SK-N-SH (cell line): Measurements from ENCODE around the gene CHRNB2. TPM values are rescaled to one million over a fixed set of nuclear protein-coding genes. Genes with fewer than 3 reads are reported as not detected.

Experiments used
- CTCF ChIA-PET: fragments of 300-600, 350-600 bp; formaldehyde crosslinking; extraction: SDS; loops from one replicate; lab custom pipeline; 2021; lab: Yijun Ruan, JAX
- POLR2A ChIA-PET: fragments of 350-600 bp; sonication (Branson Sonifier 250); formaldehyde crosslinking; extraction: SDS; loops from one replicate; lab custom pipeline; 2020; ENCODE audit warnings: antibody characterized with exemption, inconsistent platforms; lab: Yijun Ruan, JAX
- DNase-seq: peaks from one replicate; pipeline ENCODE4 v3.0.0; 2012
- H2AFZ ChIP-seq: fragments of 200-600 bp; sonication (generic); 2 replicates; pipeline ENCODE4 v1.8.1; 2016; ENCODE audit warnings: antibody characterized with exemption, mild to moderate bottlenecking, low read depth
- H3F3A ChIP-seq: fragments of 200-600 bp; sonication (generic); replicated peaks from 2 replicates; pipeline ENCODE3; 2016; ENCODE audit warnings: antibody characterized with exemption, mild to moderate bottlenecking; ENCODE audit not compliant: insufficient read depth
- H3K27ac ChIP-seq, 2 experiments: fragments of 200-500 bp in 1 of 2; fragments of 200-600 bp in 1 of 2; sonication (Bioruptor generic) in 1 of 2; sonication (generic), shearing (Covaris generic) in 1 of 2; 2 replicates each; pipeline versions ENCODE4 v1.5.1 to v1.6.1; 2014 to 2016; ENCODE audit warnings: low read depth in 2 of 2, inconsistent platforms in 1 of 2, low read length in 1 of 2, mild to moderate bottlenecking in 1 of 2, mixed read lengths in 1 of 2
- H3K27me3 ChIP-seq: fragments of 200-600 bp; sonication (generic), shearing (Covaris generic); 2 replicates; pipeline ENCODE4 v1.6.1; 2016; ENCODE audit warnings: mixed run types; ENCODE audit not compliant: insufficient read depth
- H3K36me3 ChIP-seq, 2 experiments: fragments of 200-500 bp in 1 of 2; fragments of 200-600 bp in 1 of 2; sonication (Bioruptor generic) in 1 of 2; sonication (generic) in 1 of 2; replicated peaks in 1 of 2; 2 replicates each; pipeline versions ENCODE3 to v1.5.1; 2014 to 2016; ENCODE audit warnings: low read length in 1 of 2, mild to moderate bottlenecking in 1 of 2; ENCODE audit not compliant: insufficient read depth in 2 of 2, control insufficient read depth in 1 of 2
- H3K4me1 ChIP-seq, 2 experiments: fragments of 200-500 bp in 1 of 2; fragments of 200-600 bp in 1 of 2; sonication (Bioruptor generic) in 1 of 2; sonication (generic), shearing (Covaris generic) in 1 of 2; 2 replicates each; pipeline versions ENCODE4 v1.5.1 to v1.6.1; 2014 to 2016; ENCODE audit warnings: low read depth in 1 of 2, low read length in 1 of 2, mixed run types in 1 of 2; ENCODE audit not compliant: insufficient read depth in 2 of 2, control insufficient read depth in 1 of 2
- H3K4me2 ChIP-seq: fragments of 200-600 bp; sonication (generic), shearing (Covaris generic); 2 replicates; pipeline ENCODE4 v1.6.1; 2017; ENCODE audit warnings: mixed run types
- H3K4me3 ChIP-seq, 2 experiments: fragments of 200-500 bp in 1 of 2; fragments of 200-600 bp in 1 of 2; sonication (Bioruptor generic) in 1 of 2; sonication (generic), shearing (Covaris generic) in 1 of 2; 2 replicates each; pipeline versions ENCODE4 v1.5.1 to v1.8.1; 2014 to 2016; ENCODE audit warnings: low read depth in 2 of 2, inconsistent platforms in 1 of 2, low read length in 1 of 2, mild to moderate bottlenecking in 1 of 2, mixed read lengths in 1 of 2, moderate library complexity in 1 of 2
- H3K79me2 ChIP-seq: fragments of 200-600 bp; sonication (generic); 2 replicates; pipeline ENCODE4 v1.8.1; 2017; ENCODE audit warnings: mild to moderate bottlenecking; ENCODE audit not compliant: insufficient read depth
- H3K9ac ChIP-seq: fragments of 200-600 bp; sonication (generic); 2 replicates; pipeline ENCODE4 v1.6.1; 2017; ENCODE audit warnings: mixed run types
- H3K9me2 ChIP-seq: fragments of 200-600 bp; sonication (generic); 2 replicates; pipeline ENCODE4 v1.6.1; 2017; ENCODE audit warnings: mixed run types
- H3K9me3 ChIP-seq: fragments of 200-600 bp; sonication (generic); 2 replicates; pipeline ENCODE4 v1.6.1; 2017; ENCODE audit warnings: mixed run types, mild to moderate bottlenecking, moderate library complexity
- H4K20me1 ChIP-seq: fragments of 200-600 bp; sonication (generic); 2 replicates; pipeline ENCODE4 v1.6.1; 2017; ENCODE audit warnings: mild to moderate bottlenecking, mixed run types; ENCODE audit not compliant: insufficient read depth
- CHD2 ChIP-seq: fragments of 150-350 bp; IDR thresholded peaks from 2 replicates; pipeline ENCODE4 v1.6.1; 2018; ENCODE audit warnings: low read length; ENCODE audit not compliant: partially characterized antibody
- EZH2phosphoT487 ChIP-seq: fragments of 200-600 bp; sonication (generic); IDR thresholded peaks from 2 replicates; pipeline ENCODE4 v1.6.1; 2017; ENCODE audit warnings: low read depth, mixed run types, mild to moderate bottlenecking, antibody characterized with exemption, moderate library complexity, borderline replicate concordance
- FOSL2 ChIP-seq: IDR thresholded peaks from 2 replicates; pipeline ENCODE4 v1.4.0; 2012; ENCODE audit warnings: low read depth, mild to moderate bottlenecking, moderate library complexity, borderline replicate concordance
- GABPA ChIP-seq: IDR thresholded peaks from 2 replicates; pipeline ENCODE4 v1.4.0; 2012; ENCODE audit warnings: low read depth, mild to moderate bottlenecking
- MAX ChIP-seq: IDR thresholded peaks from 2 replicates; pipeline ENCODE4 v1.4.0; 2012; ENCODE audit warnings: low read depth
- MXI1 ChIP-seq: IDR thresholded peaks from 2 replicates; pipeline ENCODE4 v1.6.1; 2012; ENCODE audit warnings: mild to moderate bottlenecking, low read depth, low read length, improper control_type of control experiment
- NRF1 ChIP-seq: IDR thresholded peaks from 2 replicates; pipeline ENCODE4 v1.6.1; 2012; ENCODE audit warnings: low read depth, mild to moderate bottlenecking, low read length
- POLR2AphosphoS5 ChIP-seq: IDR thresholded peaks from 2 replicates; pipeline ENCODE4 v1.6.1; 2012; ENCODE audit warnings: low read depth, low read length
- RAD21 ChIP-seq: IDR thresholded peaks from 2 replicates; pipeline ENCODE4 v1.6.1; 2012; ENCODE audit warnings: mild to moderate bottlenecking, low read length
- RCOR1 ChIP-seq: fragments of 150-350 bp; IDR thresholded peaks from 2 replicates; pipeline ENCODE4 v1.6.1; 2017; ENCODE audit warnings: antibody characterized with exemption, low read length
- RFX5 ChIP-seq: IDR thresholded peaks from 2 replicates; pipeline ENCODE4 v1.6.1; 2012; ENCODE audit warnings: mild to moderate bottlenecking, improper control_type of control experiment, low read length
- RXRA ChIP-seq: IDR thresholded peaks from 2 replicates; pipeline ENCODE4 v1.4.0; 2012; ENCODE audit warnings: low read depth, mild to moderate bottlenecking, borderline replicate concordance
- SIN3A ChIP-seq: IDR thresholded peaks from 2 replicates; pipeline ENCODE4 v1.6.1; 2012; ENCODE audit warnings: low read depth, mild to moderate bottlenecking, low read length, moderate library complexity, borderline replicate concordance
- SMC3 ChIP-seq: IDR thresholded peaks from 2 replicates; pipeline ENCODE4 v1.6.1; 2012; ENCODE audit warnings: low read depth, low read length, improper control_type of control experiment
- TAF1 ChIP-seq: IDR thresholded peaks from 2 replicates; pipeline ENCODE4 v1.6.1; 2012; ENCODE audit warnings: low read depth, mild to moderate bottlenecking, low read length, moderate library complexity, borderline replicate concordance
- YY1 ChIP-seq: IDR thresholded peaks from 2 replicates; pipeline ENCODE4 v1.4.0; 2012; ENCODE audit warnings: low read depth, mild to moderate bottlenecking
- ZBTB33 ChIP-seq: IDR thresholded peaks from 2 replicates; pipeline ENCODE4 v1.4.0; 2012; ENCODE audit warnings: low read depth, borderline replicate concordance
- WGBS: methylation state at CpG from one replicate; pipeline ENCODE4 v1.1.6; 2017; ENCODE audit warnings: low lambda C conversion rate; 5-methylcytosine and 5-hydroxymethylcytosine counted together
- polyA plus RNA-seq, 3 experiments: library from polyadenylated mRNA; depleted of rRNA; stranded (reverse); fragments of >200 nt; gene quantifications; 2 replicates each; pipeline ENCODE4 v1.2.3, GENCODE V29; 2012
- TF ChIP-seq, protein P1 (sequence below): IDR thresholded peaks from 2 replicates; pipeline ENCODE4 v1.6.1; 2012; ENCODE audit warnings: mild to moderate bottlenecking, low read depth, low read length, moderate library complexity
- TF ChIP-seq, protein P2 (sequence below): IDR thresholded peaks from 2 replicates; pipeline ENCODE4; 2012
- TF ChIP-seq, protein P3 (sequence below): IDR thresholded peaks from 2 replicates; pipeline ENCODE4 v1.4.0; 2012; ENCODE audit warnings: low read depth, borderline replicate concordance
- TF ChIP-seq, protein P4 (sequence below): fragments of 150-350 bp; IDR thresholded peaks from 2 replicates; pipeline ENCODE4 v1.6.1; 2016; ENCODE audit warnings: mild to moderate bottlenecking, low read depth, low read length

CHRNB2 gene
- polyA plus RNA-seq (2012; rRNA removed): 0.64 and 0.93 TPM in 2 replicates
- 0.68 and 1.2 TPM in 2 replicates for polyA plus RNA-seq (2012; cell fraction: cytosol; rRNA removed)
- polyA plus RNA-seq (2012; cell fraction: nucleus; rRNA removed): 0.76 and 0.85 TPM in 2 replicates

- Histone ChIP-seq H3K27me3 (no peaks in the 10 kb centered on the region; the same call in 1 of the 2 replicates), H3K36me3 (no peaks in the 10 kb centered on the region), H3K79me2 (no peaks in the 10 kb centered on the region), H3F3A (no peaks in the 10 kb centered on the region), H4K20me1 (no peaks in the 10 kb centered on the region), H3K27ac (peak within 1 kb of the TSS in 1 of 2 experiments; percentile 61; a peak in 2 of 4 replicates), H3K9me2 (no peaks in the 10 kb centered on the region), H3K4me3 (peak within 1 kb of the TSS; percentile 46 to 54), H3K9me3 (no peaks in the 10 kb centered on the region), H3K9ac (no peak within 1 kb of the TSS), H3K4me2 (peak within 1 kb of the TSS; percentile 86), H3K4me1 (peaks cover 0 to 22% of the 10 kb centered on the region in 2 experiments; a peak in 1 of 4 replicates), H2AFZ (peak within 1 kb of the TSS; percentile 66)
- DNase-seq: peak; percentile 97
- WGBS: under 1% methylated on average over 30 of the region's 53 CpGs
- ChIA-PET POLR2A (interaction anchor here (0.7 to 1.8 kb wide), 5 partner anchors 8 to 41 kb away, joined by 3 to 13 read pairs (median 4); partner anchors contain the start of gene ADAR), CTCF (interaction anchor here (0.6 to 3.3 kb wide), 13 partner anchors 8 to 394 kb away, joined by 3 to 16 read pairs (median 4); partner anchors contain the start of gene PYGO2)
- TF ChIP-seq, protein P1, sequence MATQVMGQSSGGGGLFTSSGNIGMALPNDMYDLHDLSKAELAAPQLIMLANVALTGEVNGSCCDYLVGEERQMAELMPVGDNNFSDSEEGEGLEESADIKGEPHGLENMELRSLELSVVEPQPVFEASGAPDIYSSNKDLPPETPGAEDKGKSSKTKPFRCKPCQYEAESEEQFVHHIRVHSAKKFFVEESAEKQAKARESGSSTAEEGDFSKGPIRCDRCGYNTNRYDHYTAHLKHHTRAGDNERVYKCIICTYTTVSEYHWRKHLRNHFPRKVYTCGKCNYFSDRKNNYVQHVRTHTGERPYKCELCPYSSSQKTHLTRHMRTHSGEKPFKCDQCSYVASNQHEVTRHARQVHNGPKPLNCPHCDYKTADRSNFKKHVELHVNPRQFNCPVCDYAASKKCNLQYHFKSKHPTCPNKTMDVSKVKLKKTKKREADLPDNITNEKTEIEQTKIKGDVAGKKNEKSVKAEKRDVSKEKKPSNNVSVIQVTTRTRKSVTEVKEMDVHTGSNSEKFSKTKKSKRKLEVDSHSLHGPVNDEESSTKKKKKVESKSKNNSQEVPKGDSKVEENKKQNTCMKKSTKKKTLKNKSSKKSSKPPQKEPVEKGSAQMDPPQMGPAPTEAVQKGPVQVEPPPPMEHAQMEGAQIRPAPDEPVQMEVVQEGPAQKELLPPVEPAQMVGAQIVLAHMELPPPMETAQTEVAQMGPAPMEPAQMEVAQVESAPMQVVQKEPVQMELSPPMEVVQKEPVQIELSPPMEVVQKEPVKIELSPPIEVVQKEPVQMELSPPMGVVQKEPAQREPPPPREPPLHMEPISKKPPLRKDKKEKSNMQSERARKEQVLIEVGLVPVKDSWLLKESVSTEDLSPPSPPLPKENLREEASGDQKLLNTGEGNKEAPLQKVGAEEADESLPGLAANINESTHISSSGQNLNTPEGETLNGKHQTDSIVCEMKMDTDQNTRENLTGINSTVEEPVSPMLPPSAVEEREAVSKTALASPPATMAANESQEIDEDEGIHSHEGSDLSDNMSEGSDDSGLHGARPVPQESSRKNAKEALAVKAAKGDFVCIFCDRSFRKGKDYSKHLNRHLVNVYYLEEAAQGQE: peak; percentile 100
- TF ChIP-seq MXI1 (peak; percentile 79; the same call in 1 of the 2 replicates), CHD2 (peak; percentile 69), SIN3A (peak; percentile 85; the same call in 1 of the 2 replicates), NRF1 (no peak), YY1 (no peak), RCOR1 (no peak), SMC3 (no peak), RFX5 (no peak), TAF1 (no peak), MAX (peak; percentile 47; the same call in 1 of the 2 replicates), POLR2AphosphoS5 (no peak), EZH2phosphoT487 (no peak), FOSL2 (no peak), RAD21 (no peak), RXRA (no peak), ZBTB33 (no peak), GABPA (peak; percentile 60)
- TF ChIP-seq, protein P2, sequence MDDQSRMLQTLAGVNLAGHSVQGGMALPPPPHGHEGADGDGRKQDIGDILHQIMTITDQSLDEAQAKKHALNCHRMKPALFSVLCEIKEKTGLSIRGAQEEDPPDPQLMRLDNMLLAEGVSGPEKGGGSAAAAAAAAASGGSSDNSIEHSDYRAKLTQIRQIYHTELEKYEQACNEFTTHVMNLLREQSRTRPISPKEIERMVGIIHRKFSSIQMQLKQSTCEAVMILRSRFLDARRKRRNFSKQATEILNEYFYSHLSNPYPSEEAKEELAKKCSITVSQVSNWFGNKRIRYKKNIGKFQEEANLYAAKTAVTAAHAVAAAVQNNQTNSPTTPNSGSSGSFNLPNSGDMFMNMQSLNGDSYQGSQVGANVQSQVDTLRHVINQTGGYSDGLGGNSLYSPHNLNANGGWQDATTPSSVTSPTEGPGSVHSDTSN: no peak
- TF ChIP-seq, protein P3, sequence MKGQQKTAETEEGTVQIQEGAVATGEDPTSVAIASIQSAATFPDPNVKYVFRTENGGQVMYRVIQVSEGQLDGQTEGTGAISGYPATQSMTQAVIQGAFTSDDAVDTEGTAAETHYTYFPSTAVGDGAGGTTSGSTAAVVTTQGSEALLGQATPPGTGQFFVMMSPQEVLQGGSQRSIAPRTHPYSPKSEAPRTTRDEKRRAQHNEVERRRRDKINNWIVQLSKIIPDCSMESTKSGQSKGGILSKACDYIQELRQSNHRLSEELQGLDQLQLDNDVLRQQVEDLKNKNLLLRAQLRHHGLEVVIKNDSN: no peak
- TF ChIP-seq, protein P4, sequence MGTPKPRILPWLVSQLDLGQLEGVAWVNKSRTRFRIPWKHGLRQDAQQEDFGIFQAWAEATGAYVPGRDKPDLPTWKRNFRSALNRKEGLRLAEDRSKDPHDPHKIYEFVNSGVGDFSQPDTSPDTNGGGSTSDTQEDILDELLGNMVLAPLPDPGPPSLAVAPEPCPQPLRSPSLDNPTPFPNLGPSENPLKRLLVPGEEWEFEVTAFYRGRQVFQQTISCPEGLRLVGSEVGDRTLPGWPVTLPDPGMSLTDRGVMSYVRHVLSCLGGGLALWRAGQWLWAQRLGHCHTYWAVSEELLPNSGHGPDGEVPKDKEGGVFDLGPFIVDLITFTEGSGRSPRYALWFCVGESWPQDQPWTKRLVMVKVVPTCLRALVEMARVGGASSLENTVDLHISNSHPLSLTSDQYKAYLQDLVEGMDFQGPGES: no peak
Measured at GRCh38 chr1:154567386-154568156, at the start of gene CHRNB2. Gene CHRNB2 (plus strand): TSS chr1:154567778. CDS start chr1:154568045, 267 bp downstream.
